ENCODE results near the gene LPCAT4.

DNA sequence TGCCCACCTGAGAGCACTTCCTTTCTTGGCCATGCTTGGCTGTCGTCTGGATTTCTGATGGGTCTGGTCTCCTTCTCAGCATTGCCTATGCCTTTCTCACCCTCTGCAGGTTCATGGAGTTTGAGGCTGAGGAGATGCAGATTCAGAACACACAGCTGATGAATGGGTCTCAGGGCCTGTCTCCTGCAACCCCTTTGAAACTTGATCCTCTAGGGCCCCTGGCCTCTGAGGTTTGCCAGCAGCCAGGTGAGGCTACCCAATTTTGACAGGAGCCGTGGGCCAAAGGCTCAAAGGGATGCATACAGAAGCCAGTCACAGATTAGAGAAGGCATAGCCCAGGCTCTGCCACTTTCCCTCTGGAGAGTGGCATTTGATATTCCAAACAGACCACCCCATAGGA is 13.4 kb downstream of the LPCAT4 start:
- TF ChIP-seq POLR2AphosphoS5 (IDR thresholded peaks at IDR 0.05; ENCODE audit: low read depth, low read length) = no peak
- TF ChIP-seq SIN3A (IDR thresholded peaks at IDR 0.05; ENCODE audit: borderline replicate concordance, low read depth, low read length) = no peak
- TF ChIP-seq EP300 (IDR thresholded peaks at IDR 0.05; ENCODE audit: borderline replicate concordance in 1 of 2, low read depth in 1 of 2, low read length in 1 of 2) = no peak
- TF ChIP-seq, protein P1, sequence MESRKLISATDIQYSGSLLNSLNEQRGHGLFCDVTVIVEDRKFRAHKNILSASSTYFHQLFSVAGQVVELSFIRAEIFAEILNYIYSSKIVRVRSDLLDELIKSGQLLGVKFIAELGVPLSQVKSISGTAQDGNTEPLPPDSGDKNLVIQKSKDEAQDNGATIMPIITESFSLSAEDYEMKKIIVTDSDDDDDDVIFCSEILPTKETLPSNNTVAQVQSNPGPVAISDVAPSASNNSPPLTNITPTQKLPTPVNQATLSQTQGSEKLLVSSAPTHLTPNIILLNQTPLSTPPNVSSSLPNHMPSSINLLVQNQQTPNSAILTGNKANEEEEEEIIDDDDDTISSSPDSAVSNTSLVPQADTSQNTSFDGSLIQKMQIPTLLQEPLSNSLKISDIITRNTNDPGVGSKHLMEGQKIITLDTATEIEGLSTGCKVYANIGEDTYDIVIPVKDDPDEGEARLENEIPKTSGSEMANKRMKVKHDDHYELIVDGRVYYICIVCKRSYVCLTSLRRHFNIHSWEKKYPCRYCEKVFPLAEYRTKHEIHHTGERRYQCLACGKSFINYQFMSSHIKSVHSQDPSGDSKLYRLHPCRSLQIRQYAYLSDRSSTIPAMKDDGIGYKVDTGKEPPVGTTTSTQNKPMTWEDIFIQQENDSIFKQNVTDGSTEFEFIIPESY (IDR thresholded peaks at IDR 0.05; ENCODE audit: borderline replicate concordance, low read depth) = no peak
- TF ChIP-seq, protein P2, sequence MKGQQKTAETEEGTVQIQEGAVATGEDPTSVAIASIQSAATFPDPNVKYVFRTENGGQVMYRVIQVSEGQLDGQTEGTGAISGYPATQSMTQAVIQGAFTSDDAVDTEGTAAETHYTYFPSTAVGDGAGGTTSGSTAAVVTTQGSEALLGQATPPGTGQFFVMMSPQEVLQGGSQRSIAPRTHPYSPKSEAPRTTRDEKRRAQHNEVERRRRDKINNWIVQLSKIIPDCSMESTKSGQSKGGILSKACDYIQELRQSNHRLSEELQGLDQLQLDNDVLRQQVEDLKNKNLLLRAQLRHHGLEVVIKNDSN (IDR thresholded peaks at IDR 0.05; ENCODE audit: borderline replicate concordance, low read depth) = no peak
- TF ChIP-seq, protein P3, sequence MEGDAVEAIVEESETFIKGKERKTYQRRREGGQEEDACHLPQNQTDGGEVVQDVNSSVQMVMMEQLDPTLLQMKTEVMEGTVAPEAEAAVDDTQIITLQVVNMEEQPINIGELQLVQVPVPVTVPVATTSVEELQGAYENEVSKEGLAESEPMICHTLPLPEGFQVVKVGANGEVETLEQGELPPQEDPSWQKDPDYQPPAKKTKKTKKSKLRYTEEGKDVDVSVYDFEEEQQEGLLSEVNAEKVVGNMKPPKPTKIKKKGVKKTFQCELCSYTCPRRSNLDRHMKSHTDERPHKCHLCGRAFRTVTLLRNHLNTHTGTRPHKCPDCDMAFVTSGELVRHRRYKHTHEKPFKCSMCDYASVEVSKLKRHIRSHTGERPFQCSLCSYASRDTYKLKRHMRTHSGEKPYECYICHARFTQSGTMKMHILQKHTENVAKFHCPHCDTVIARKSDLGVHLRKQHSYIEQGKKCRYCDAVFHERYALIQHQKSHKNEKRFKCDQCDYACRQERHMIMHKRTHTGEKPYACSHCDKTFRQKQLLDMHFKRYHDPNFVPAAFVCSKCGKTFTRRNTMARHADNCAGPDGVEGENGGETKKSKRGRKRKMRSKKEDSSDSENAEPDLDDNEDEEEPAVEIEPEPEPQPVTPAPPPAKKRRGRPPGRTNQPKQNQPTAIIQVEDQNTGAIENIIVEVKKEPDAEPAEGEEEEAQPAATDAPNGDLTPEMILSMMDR (IDR thresholded peaks at IDR 0.05) = no peak
- no peak for TF ChIP-seq MEF2A (IDR thresholded peaks at IDR 0.05; ENCODE audit: borderline replicate concordance, low read depth)
- TF ChIP-seq, protein P4, sequence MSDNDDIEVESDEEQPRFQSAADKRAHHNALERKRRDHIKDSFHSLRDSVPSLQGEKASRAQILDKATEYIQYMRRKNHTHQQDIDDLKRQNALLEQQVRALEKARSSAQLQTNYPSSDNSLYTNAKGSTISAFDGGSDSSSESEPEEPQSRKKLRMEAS (IDR thresholded peaks at IDR 0.05; ENCODE audit: low read depth) = no peak
- no peak for TF ChIP-seq TEAD4 (IDR thresholded peaks at IDR 0.05; ENCODE audit: borderline replicate concordance, insufficient read depth)

Data from SK-N-SH (cell line).